HG03095 (cell line): ENCODE data around the gene KRTAP10-7.
"Not testable (repeated sequence)": the region's sequence is repeated elsewhere in the genome, so short reads cannot be mapped to it uniquely, and the experiment has no call there.

Experiments
- ATAC-seq: cut with Tn5 transposase; IDR thresholded peaks from one replicate; pipeline ENCODE4 v1.9.1; 2021; ENCODE audit warnings: moderate library complexity; ENCODE audit not compliant: unreplicated experiment

The KRTAP10-7 gene

GRCh38 chr21:44627831-44628233 is 27.4 kb downstream of the KRTAP10-7 start:
- not testable (repeated sequence) for ATAC-seq

DNA sequence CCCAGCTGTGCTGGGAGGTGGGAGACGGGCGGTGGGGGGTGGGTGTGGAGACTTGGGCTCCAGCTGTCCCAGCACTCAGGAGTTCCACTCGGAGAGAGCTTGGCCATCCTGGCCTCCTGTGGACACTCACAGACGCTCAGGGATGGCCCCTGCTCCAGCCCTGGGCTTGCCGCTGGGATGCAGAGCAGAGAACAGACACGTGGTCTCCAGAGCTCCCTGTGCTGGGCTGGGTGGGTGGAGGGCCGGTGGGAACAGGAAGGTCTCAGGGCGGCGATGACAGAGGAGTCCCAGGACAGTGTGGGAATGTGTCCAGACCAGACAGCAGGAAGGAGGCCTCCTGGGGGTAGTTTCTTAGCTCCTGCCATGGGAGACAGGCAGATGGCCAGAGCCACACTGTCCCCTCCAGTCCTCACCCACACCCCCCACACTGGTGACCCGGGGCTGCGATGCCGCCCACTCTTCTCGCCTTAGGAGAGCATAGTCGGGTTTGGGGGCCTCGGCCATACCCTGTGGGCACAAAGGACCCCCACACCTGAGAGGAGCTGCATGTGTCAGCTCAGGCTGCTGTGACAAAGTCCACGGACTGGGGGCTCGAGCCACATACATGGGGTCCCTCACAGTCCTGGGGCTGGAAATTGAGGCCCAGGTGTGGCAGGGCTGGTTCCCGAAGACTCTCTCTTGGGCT is 28.5 kb downstream of the KRTAP10-7 start:
- ATAC-seq, result no peak

GRCh38 chr21:44630440-44630839 is 30.0 kb downstream of the KRTAP10-7 start:
- ATAC-seq, result no peak

GRCh38 chr21:44632067-44632466 is 31.7 kb downstream of the KRTAP10-7 start:
- no peak for ATAC-seq

GRCh38 chr21:44636209-44637017 is 36.0 kb downstream of the KRTAP10-7 start:
- no peak for ATAC-seq

GRCh38 chr21:44637018-44637850 is 36.8 kb downstream of the KRTAP10-7 start, which contains the start of gene KRTAP10-10:
Gene KRTAP10-10, plus strand, starts transcription at chr21:44637356. Its CDS starts 62 bp downstream, at chr21:44637418.
- ATAC-seq, result no peak

DNA sequence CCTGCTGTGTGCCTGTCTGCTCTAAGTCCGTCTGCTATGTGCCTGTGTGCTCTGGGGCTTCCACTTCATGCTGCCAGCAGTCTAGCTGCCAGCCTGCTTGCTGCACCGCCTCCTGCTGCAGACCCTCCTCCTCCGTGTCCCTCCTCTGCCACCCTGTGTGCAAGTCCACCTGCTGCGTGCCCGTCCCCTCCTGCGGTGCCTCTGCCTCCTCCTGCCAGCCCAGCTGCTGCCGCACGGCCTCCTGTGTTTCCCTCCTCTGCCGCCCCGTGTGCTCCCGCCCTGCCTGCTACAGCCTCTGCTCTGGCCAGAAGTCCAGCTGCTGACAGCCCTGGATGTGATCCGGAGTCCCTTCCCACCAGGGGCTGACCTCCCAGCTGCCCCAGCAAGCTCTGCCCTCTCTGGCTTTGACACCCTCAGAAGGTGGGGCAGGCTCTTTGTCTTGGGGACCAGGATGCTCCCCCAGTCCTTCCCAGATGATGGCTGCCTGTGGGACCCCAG is 37.5 kb downstream of the KRTAP10-7 start:
- not testable (repeated sequence) for ATAC-seq

- ATAC-seq, result not testable (repeated sequence)
Observed at GRCh38 chr21:44638506-44639330, 38.3 kb downstream of the KRTAP10-7 start.

DNA sequence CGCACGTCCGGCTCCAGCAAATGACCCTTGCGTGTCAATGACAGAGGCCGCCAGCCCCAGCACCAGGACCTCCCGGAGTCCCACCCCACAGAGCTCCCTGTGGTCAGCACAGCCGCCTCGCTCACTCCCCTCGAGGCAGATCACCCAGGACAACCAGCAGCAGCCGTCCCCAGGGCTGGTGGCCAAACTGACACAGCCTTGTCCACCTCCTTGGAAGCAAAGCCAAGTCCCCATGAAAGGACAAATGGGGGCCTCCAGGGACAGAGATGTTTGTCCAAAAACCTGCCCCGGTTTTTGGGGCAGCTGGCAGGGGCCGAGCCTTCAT is 38.9 kb downstream of the KRTAP10-7 start:
- ATAC-seq, result no peak

GRCh38 chr21:44640761-44641160 is 40.4 kb downstream of the KRTAP10-7 start:
- no peak for ATAC-seq

GRCh38 chr21:44643741-44644310 is 43.4 kb downstream of the KRTAP10-7 start:
- ATAC-seq, result no peak

DNA sequence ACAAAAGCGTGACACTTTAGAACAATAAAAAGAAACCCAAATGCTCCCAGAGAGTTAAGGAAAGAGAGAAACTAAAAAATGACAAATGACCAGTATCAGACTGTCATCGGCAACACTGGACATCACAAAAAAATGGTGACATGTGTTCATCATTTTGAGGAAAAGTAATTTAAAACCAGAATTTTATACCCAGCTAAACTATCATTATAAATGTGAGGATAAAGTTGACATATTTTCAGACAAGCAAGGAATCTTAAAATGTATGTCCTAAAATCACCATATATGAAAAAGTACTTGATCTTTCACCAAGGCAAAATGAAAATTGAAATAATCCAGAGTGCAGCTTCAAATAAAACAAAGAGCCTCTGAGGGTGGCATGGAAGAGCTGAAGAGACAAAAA is 44.5 kb downstream of the KRTAP10-7 start:
- no peak for ATAC-seq

DNA sequence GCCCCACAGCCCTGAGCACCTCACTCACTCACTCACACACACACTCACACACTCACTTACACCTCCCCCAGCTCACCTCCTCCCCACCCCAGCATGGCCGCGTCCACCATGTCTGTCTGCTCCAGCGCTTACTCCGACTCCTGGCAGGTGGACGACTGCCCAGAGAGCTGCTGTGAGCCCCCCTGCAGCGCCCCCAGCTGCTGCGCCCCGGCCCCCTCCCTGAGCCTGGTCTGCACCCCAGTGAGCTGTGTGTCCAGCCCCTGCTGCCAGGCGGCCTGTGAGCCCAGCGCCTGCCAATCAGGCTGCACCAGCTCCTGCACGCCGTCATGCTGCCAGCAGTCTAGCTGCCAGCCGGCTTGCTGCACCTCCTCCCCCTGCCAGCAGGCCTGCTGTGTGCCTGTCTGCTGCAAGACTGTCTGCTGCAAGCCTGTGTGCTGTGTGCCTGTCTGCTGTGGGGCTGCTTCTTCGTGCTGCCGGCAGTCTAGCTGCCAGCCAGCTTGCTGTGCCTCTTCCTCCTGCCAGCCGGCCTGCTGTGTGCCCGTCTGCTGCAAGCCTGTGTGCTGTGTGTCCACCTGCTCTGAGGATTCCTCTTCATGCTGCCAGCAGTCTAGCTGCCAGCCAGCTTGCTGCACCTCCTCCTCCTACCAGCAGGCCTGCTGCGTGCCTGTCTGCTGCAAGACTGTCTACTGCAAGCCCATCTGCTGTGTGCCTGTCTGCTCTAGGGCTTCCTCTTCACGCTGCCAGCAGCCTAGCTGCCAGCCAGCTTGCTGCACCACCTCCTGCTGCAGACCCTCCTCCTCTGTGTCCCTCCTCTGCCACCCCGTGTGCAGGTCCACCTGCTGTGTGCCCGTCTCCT is 46.2 kb downstream of the KRTAP10-7 start, which contains the start of gene KRTAP10-11:
TSS of gene KRTAP10-11 (plus strand) at position 49 of the 856 bp plus-strand sequence. CDS start at position 94, 45 bp downstream.
- not testable (repeated sequence) for ATAC-seq

- no peak for ATAC-seq
Observed at GRCh38 chr21:44647222-44647552, 46.8 kb downstream of the KRTAP10-7 start.

DNA sequence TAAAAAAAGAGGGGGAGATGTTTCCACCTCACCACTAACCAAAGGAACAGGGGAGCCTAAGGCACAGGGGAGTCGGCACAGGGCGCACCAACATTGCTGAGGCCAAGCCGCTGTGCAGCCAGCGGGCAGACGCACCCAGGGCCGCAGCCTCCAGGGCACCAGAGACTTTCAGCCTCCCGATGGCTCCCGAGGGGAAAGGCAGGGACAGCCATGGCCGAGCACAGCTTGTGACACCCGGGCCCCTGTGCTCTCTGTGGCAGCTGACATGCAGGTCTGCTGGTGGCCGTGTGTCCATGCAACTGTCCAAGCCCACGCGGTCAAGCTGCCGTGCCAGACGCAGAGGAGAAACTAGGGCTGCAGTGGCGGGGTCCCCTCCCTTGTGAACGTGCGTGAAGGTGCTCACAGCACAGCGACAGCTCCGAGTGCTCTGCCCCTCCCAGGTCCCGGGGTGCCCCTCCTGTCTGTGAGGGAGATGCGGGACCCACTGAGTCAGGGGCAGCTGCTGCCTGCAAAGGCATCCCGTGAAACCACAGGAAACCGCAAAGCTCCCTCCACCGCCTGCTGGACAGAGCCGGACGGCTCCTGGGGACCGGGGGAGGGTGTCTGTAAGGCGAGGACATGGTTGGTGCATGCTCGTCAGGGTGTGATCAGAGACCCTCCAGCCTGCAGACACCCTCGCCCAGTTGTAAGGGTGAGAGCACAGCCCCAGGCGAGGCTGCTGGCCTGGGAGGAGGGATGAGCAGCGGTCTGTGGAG is 48.3 kb downstream of the KRTAP10-7 start:
- ATAC-seq, result no peak

DNA sequence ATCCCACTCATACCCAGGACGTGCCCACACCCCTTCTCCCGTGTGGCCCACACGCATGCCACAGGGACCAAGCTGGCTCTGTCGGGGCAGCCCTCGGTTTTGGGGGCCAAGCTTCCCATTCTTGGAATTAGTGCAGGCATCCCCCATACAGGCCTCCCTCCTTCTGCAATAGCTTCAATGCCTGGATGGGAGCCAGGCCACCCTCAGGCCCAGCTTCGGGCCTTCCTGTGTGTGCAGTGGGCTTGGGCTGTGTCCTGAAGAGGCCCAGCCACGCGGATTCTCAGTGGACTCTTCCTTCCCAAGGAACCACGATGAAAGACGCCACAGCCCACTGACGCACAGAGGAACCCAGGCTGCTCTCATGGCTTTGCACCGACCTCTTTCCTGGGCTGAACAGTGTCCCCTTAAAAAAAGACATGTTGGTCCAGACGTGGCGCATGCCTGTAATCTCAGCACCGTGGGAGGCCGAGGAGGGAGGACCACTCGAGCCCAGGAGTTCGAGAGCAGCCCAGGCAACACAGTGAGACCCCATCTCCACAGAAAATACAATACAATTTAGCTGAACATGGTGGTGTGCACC is 49.2 kb downstream of the KRTAP10-7 start:
- ATAC-seq, result no peak

DNA sequence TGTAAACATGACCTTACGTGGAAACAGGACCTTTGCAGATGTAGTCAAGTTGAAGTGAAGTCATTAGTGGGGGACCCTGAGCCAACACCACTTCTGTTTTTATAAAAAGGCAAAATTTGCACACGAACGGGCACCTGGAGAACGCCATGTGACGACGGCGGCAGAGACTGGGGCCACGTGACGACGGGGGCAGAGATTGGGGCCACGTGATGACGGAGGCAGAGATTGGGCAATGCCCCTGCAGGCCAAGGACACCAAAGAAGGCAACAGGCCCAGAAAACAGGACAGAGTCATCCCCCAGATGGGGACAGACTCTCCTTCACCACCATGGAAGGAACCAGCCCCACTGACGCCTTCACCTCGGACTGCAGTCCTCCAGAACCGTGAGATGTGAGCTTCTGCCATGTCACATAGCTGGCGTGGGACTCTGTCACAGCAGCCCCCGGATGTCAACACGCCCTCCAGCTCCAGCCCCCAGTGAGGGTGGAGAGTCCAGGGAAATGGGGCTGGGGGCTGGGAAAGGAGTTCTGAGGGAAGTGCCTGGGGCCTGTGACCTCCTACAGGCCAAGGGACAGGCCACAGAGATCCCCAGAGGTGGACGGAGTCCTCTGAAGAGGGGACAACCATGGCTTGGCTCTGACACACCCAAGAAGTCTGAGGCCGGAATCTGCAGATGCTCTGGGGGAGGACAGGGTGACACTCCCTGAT is 50.0 kb downstream of the KRTAP10-7 start:
- no peak for ATAC-seq
